Measurements from ENCODE around the gene AOC1.
"Not testable (repeated sequence)": the region's sequence is repeated elsewhere in the genome, so short reads cannot be mapped to it uniquely, and the experiment has no call there.

Gene AOC1

DNA sequence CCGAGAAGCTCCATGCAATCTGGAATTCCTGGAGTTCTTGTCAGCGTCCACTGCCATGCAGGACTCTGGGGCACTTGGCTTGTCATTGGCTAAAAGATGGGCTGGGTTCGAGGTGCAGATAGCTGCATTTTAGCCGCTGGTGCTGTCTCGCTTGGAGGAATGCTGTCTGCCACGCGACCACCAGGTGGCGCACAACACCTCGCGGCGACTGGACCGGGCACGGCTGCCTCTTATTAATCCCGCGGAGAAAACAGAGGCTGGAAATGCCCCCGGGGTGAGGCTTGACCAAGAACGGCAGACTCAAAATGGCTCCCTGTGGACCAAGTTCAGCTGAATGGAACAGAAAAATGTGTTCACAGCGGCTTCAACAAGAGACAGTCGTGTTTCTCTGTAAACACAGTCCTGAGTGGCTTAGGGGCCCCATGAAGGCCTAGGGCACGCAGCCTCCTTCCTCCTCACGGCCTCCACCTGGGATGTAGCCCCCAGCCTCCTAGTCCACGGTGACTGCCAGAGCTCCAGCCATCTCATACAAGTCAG lies 46.2 kb downstream of the AOC1 start:
- peak; percentile 80 for DNase-seq

DNA sequence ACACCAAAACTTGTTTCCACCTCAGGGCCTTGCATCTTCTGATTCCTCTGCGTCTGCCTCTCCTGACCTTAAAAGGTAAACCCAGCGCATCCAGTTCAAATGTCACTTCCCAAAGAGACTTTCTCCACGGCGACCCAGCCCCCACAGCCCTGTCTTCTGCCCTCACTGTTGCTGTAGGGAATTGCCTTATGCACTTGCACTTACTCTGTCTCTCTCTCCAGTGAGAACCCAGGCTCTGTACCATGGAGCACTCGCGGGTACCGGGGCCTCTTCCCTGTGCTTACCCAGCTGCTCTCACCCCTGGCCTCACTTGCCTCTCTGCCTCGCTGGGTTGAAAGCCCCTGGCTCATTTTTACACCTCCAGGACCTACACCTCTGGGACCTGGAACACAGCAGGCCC lies 48.4 kb downstream of the AOC1 start:
- DNase-seq = no peak

- no peak for DNase-seq
Measured at GRCh38 chr7:150901160-150902035, 49.1 kb downstream of the AOC1 start.

DNA sequence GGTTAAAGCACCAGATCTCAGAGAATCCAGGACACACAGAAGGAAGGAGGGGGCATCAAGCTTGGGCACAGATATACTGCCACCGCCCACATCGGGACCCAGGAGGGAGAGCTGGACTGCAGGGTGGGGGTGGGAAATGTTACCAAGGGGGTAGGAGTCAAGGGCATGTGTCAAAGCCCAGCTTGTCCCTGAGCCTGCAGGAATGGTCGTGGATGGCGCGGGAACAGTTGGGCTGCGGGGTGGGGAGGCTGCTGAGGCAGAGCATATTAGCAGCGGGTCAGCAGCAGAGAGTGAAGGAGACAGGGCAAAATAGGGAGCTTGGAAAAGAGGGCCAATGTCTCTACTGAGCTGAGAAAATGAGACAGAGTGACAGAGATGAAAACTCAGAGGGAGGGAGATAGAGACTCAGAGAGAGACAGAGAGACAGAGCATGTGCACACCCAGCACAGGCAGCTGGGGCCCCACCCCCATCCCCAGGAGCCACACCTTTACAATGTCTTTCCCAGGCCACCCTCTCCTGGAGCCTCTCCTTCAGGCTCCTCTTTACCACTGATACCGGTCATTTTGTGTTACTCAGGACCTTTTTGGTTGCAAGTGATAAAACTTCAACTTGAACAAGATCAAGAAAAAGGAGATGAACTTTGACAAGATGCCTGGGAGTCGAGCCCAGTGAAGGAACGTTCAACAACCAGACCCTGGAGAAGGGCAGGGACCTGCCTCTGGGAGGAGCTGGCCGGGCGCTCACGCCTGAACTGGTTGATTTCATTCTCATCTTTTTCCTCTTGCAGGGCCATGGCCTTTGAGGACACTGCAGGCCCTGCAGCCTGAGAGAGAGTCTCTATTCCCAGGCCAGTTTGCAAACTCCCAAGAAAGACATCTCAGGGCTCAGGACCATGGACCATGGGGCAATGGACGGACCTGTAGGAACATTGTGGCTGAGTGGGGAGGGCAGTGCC lies 50.0 kb downstream of the AOC1 start:
- no peak for DNase-seq

GRCh38 chr7:150903606-150904005 lies 51.3 kb downstream of the AOC1 start:
- DNase-seq = no peak

DNA sequence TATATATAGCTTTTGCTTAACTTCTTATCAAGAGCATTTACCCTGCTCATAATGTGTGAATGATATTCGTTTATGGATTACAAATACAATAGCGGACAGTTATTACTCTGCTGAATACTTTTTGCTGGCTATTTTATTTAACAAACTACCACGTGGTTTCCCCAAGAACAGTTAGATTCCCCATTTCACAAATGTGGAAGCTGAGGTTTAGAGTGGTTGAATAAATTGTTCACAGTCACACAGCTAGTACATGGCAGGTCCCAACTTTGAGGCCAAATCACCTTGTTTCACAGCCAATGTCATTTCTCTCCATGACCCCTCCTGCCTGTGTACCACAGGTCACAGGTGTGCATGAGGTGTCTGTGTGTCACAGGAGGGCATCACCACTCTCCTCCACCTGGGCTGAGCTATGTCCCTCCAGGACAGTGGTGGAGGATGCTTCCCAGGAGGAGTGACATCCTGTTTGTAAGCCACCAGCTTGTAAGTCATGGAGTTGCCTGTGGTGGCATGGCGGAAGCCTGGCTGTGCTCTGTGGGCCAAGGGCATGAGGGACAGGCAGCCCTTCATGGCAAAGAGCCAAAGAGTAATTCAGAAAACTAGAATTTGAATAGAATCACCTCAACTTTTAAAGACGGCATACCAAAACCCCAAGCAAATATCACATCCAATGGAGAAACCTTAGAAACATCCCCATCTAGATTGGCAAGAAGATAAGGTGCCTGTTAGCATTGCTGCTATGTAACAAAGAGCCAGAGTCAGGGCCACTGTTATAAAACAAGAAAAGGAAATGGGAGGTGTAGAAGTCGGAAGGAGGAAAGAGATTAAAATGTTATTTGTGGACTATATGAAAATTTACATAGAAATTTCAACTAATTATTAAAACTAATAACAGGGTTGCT lies 51.9 kb downstream of the AOC1 start:
- DNase-seq = no peak

GRCh38 chr7:150908173-150908572 lies 55.9 kb downstream of the AOC1 start:
- DNase-seq = no peak

DNA sequence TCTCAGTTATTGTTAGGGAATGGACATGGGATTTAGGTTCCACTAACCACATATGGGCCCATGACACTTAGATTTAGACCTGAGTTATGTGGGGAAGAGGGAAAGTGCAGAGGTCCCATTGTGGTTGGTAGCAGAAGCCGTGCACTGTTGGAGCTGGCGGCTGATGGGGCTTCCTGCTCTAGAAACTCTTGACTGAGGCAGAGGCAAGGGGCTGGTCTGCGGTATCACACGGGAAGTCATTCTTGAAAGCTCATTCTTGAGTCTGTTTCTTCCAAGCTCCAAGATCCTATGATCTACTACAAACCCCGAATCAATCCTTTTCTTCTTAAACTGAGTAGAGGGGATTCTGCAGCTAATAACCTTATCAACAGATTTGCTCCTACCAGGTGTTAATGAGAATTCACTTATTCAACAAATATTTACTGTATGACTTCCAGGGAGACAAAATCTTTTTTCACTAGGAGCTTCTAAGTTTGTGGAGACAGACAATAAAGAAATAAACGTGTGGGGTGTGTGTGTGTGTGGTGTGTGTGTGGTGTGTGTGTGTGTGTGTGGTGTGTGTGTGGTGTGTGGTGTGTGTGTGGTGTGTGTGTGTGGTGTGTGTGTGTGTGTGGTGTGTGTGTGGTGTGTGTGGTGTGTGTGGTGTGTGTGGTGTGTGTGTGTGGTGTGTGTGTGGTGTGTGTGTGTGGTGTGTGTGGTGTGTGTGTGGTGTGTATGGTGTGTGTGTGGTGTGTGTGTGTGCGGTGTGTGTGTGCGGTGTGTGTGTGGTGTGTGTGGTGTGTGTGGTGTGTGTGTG lies 57.1 kb downstream of the AOC1 start:
- DNase-seq = peak; percentile 26

GRCh38 chr7:150910305-150910995 lies 58.1 kb downstream of the AOC1 start:
- DNase-seq = not testable (repeated sequence)

DNA sequence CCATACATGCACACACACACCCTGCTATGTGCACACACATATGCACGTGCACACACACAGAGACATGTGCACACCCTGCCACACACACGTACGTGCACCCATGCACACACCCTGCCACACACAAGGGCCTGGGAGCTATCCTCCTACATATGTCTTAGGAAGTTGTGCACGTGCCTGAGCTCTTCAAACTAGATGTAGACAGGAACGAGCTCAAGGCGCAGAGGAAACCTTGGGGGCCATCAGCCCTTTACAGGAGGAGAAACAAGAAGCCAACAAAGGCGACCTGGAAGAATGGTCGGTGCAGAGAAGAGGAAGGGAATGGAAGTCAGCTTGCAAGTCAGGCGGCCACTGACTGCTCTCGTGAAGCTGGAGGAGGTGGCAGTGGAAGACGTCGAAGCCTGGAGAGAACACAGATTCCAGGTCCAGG lies 58.7 kb downstream of the AOC1 start:
- no peak for DNase-seq
